HepG2 (cell line): ENCODE results near the gene MYO7B. TPM values are rescaled to one million over a fixed set of nuclear protein-coding genes. Genes with fewer than 3 reads are reported as not detected.

Experiments
- ATAC-seq: fragments of 200-7000 bp; cut with Tn5 transposase; 3 replicates; pipeline ENCODE4 v1.9.1; 2020; ENCODE audit warnings: mild to moderate bottlenecking, moderate library complexity
- BruUV-seq: library from RNA; stranded (reverse); fragments of 400-500 nt; replicated peaks from 2 replicates; lab custom pipeline; 2021; lab: Mats Ljungman, UMichigan
- CTCF ChIA-PET: fragments of 300-600 bp; formaldehyde crosslinking; extraction: SDS; loops from one replicate; lab custom pipeline; 2021; ENCODE audit warnings: low total read pairs, inconsistent platforms, low intra/inter-chr PET ratio; lab: Yijun Ruan, JAX
- POLR2A ChIA-PET: fragments of 350-600 bp; sonication (Branson Sonifier 250); formaldehyde crosslinking; loops from one replicate; lab custom pipeline; 2020; ENCODE audit warnings: antibody characterized with exemption, inconsistent platforms; lab: Yijun Ruan, JAX
- DNase-seq: peaks from one replicate; pipeline ENCODE4 v3.0.0-alpha.2; 2015; ENCODE audit warnings: low spot score
- FAIRE-seq: peaks from 3 replicates; lab custom pipeline; 2011; peaks lifted over from hg19 to GRCh38; lab: Jason Lieb, UNC
- H2AFZ ChIP-seq: one replicate; pipeline ENCODE4 v1.6.1; 2011; ENCODE audit warnings: low read length, inconsistent platforms
- H3K27ac ChIP-seq: fragments of 300-600 bp; 3 replicates; pipeline ENCODE4 v1.8.0; 2011; ENCODE audit warnings: mixed run types, mild to moderate bottlenecking, mixed read lengths, low read length, inconsistent platforms; ENCODE audit not compliant: insufficient read depth; ENCODE audit errors: extremely low read length
- H3K27me3 ChIP-seq, 2 experiments: fragments of 200-600 bp in 1 of 2; 2 replicates in 1 of 2; 3 replicates in 1 of 2; pipeline versions ENCODE4 v1.6.0 to v1.8.0; 2011; ENCODE audit warnings: low read length in 2 of 2, mild to moderate bottlenecking in 2 of 2, moderate library complexity in 2 of 2, inconsistent platforms in 1 of 2; ENCODE audit not compliant: insufficient read depth in 2 of 2, control insufficient read depth in 1 of 2
- H3K36me3 ChIP-seq, 2 experiments: fragments of 200-600 bp in 1 of 2; replicated peaks in 1 of 2; 2 replicates in 1 of 2; 3 replicates in 1 of 2; pipeline versions ENCODE4 v1.5.1 to v1.8.0; 2011; ENCODE audit warnings: low read length in 2 of 2, inconsistent platforms in 1 of 2; ENCODE audit not compliant: insufficient read depth in 2 of 2, control insufficient read depth in 1 of 2
- H3K4me1 ChIP-seq: 2 replicates; pipeline ENCODE4 v1.5.1; 2012; ENCODE audit warnings: low read length, inconsistent platforms; ENCODE audit not compliant: insufficient read depth
- H3K4me2 ChIP-seq: 2 replicates; pipeline ENCODE4 v1.6.0; 2011; ENCODE audit warnings: low read depth, low read length, inconsistent platforms
- H3K4me3 ChIP-seq, 3 experiments: fragments of 200-600 bp in 1 of 3; sonication (generic), shearing (Covaris generic) in 1 of 3; replicated peaks in 1 of 3; 2 replicates each; pipeline ENCODE4 v1.5.1; 2011 to 2016; ENCODE audit warnings: low read length in 3 of 3, inconsistent platforms in 2 of 3, low read depth in 2 of 3, mild to moderate bottlenecking in 2 of 3, control low read depth in 1 of 3, mixed read lengths in 1 of 3; ENCODE audit not compliant: insufficient read depth in 1 of 3
- H3K79me2 ChIP-seq: one replicate; pipeline ENCODE4 v1.6.1; 2011; ENCODE audit warnings: low read length, inconsistent platforms; ENCODE audit not compliant: insufficient read depth
- H3K9ac ChIP-seq: 2 replicates; pipeline ENCODE4 v1.6.0; 2011; ENCODE audit warnings: mild to moderate bottlenecking, low read depth, low read length, inconsistent platforms; ENCODE audit not compliant: insufficient read depth
- H3K9me3 ChIP-seq: 2 replicates; pipeline ENCODE4 v1.5.1; 2012; ENCODE audit warnings: mild to moderate bottlenecking, low read length
- H4K20me1 ChIP-seq: 2 replicates; pipeline ENCODE4 v1.6.0; 2011; ENCODE audit warnings: inconsistent platforms, mild to moderate bottlenecking, low read length, moderate library complexity; ENCODE audit not compliant: insufficient read depth
- ATAD3A ChIP-seq: sonication (generic); formaldehyde crosslinking; IDR thresholded peaks from 2 replicates; pipeline ENCODE4 v1.4.0; 2020; ENCODE audit warnings: missing genetic modification reagents
- FIP1L1 ChIP-seq: fragments of 200-400 bp; formaldehyde crosslinking; IDR thresholded peaks from 2 replicates; pipeline ENCODE4 v1.6.1; 2018; ENCODE audit warnings: low read depth, mild to moderate bottlenecking, low read length, moderate library complexity, borderline replicate concordance; ENCODE audit not compliant: insufficient read depth
- HOXA7 ChIP-seq: sonication (generic); formaldehyde crosslinking; IDR thresholded peaks from 2 replicates; pipeline ENCODE4 v1.8.1; 2022; ENCODE audit warnings: mild to moderate bottlenecking, missing genetic modification reagents, moderate library complexity
- MNT ChIP-seq: fragments of 450-650 bp; IDR thresholded peaks from 2 replicates; pipeline ENCODE4 v1.6.1; 2016
- RBM22 ChIP-seq: fragments of 200-400 bp; formaldehyde crosslinking; optimal IDR thresholded peaks from 2 replicates; pipeline ENCODE3; 2017; ENCODE audit warnings: mild to moderate bottlenecking, low read length, moderate library complexity
- TFDP1 ChIP-seq: IDR thresholded peaks from 2 replicates; pipeline ENCODE4 v1.6.1; 2016; ENCODE audit warnings: missing compliant biosample characterization, missing genetic modification reagents, borderline replicate concordance
- ZNF276 ChIP-seq: sonication (generic); formaldehyde crosslinking; IDR thresholded peaks from 2 replicates; pipeline ENCODE4 v1.4.0; 2020; ENCODE audit warnings: mild to moderate bottlenecking, low read depth, missing genetic modification reagents
- ZNF382 ChIP-seq: sonication (generic); formaldehyde crosslinking; IDR thresholded peaks from 2 replicates; pipeline ENCODE4 v1.5.0; 2020; ENCODE audit warnings: missing genetic modification reagents, mild to moderate bottlenecking, borderline replicate concordance
- WGBS: methylation state at CpG from one replicate; pipeline ENCODE4 v1.1.6; 2017; ENCODE audit warnings: low lambda C conversion rate; 5-methylcytosine and 5-hydroxymethylcytosine counted together
- in situ Hi-C: cut with HindIII; loops from 2 replicates; pipeline ENCODE4 v1.10.0; 2017; ENCODE audit warnings: low pct_unique_long_range_greater_than_20kb; ENCODE audit not compliant: extremely low pct_ligation_motif_present
- intact Hi-C: fragments of 100-400 bp; cut with micrococcal nuclease; formaldehyde crosslinking; loops from one replicate; pipeline ENCODE4 v1.10.0; 2022; ENCODE audit not compliant: unreplicated experiment
- polyA plus RNA-seq, 8 experiments: library from polyadenylated mRNA; depleted of rRNA in 3 of 8; stranded (reverse) in 7 of 8; unstranded in 1 of 8; fragments of >200 nt; fragmentation: Illumina TruSeq in 4 of 8; extraction: Trizol in 4 of 8; gene quantifications; 2 replicates each; pipeline versions ENCODE4 v1.2.1 to v1.2.3, GENCODE V29; 2011 to 2016; ENCODE audit warnings: low read depth in 4 of 8, missing spikeins in 1 of 8, mixed read lengths in 1 of 8; ENCODE audit not compliant: insufficient read depth in 1 of 8
- total RNA-seq, 5 experiments: library from RNA; depleted of rRNA; stranded (reverse); fragments of >200 nt; fragmentation: Illumina TruSeq; extraction: Trizol; gene quantifications; 2 replicates each; pipeline ENCODE4 v1.2.3, GENCODE V29; 2016; ENCODE audit warnings: low read depth in 1 of 5
- TF ChIP-seq, protein P1 (sequence below): sonication (generic); formaldehyde crosslinking; IDR thresholded peaks from 2 replicates; pipeline ENCODE4 v1.8.1; 2023; ENCODE audit warnings: mild to moderate bottlenecking, inconsistent platforms, moderate library complexity, missing genetic modification reagents, borderline replicate concordance

MYO7B gene
- total and polyA plus RNA-seq, 2 of the 13 experiments (the other 11 are each of a cell fraction or from before 2014, with no cell fraction given), result not detected

- in situ Hi-C loops, result no loop called here
- intact Hi-C loops, result no loop called here
- no peaks in the 10 kb centered on the region for H3K9me3 ChIP-seq
- ATAC-seq, result no peak
- ChIA-PET CTCF (no interaction called here), POLR2A (no interaction called here)
- H3K27ac ChIP-seq, result no peak overlapping the region
- no peaks in the 10 kb centered on the region for H4K20me1 ChIP-seq
- H2AFZ ChIP-seq, result no peak overlapping the region
- TF ChIP-seq, protein P1, sequence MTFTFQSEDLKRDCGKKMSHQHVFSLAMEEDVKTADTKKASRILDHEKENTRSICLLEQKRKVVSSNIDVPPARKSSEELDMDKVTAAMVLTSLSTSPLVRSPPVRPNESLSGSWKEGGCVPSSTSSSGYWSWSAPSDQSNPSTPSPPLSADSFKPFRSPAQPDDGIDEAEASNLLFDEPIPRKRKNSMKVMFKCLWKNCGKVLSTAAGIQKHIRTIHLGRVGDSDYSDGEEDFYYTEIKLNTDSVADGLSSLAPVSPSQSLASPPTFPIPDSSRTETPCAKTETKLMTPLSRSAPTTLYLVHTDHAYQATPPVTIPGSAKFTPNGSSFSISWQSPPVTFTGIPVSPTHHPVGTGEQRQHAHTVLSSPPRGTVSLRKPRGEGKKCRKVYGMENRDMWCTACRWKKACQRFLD (CRISPR knock-in tag), result no peak
- no peak for TF ChIP-seq RBM22
- TF ChIP-seq FIP1L1, result no peak
- TF ChIP-seq ZNF276 (CRISPR knock-in tag), result no peak
- no peak for TF ChIP-seq ATAD3A (CRISPR knock-in tag)
- no peak for TF ChIP-seq HOXA7 (CRISPR knock-in tag)
- no peak for TF ChIP-seq MNT
- no peak for TF ChIP-seq ZNF382 (CRISPR knock-in tag)
- no peak for TF ChIP-seq TFDP1 (CRISPR knock-in tag)
- H3K4me3 ChIP-seq, result no peak overlapping the region
- no peaks in the 10 kb centered on the region for H3K79me2 ChIP-seq
- peaks cover 15 to 55% of the 10 kb centered on the region in 2 experiments for H3K27me3 ChIP-seq
- DNase-seq, result no peak
- H3K4me2 ChIP-seq, result no peak overlapping the region
- H3K9ac ChIP-seq, result no peak overlapping the region
- no TSS peak for BruUV-seq
- no peaks in the 10 kb centered on the region for H3K36me3 ChIP-seq
- no peak for FAIRE-seq
- H3K4me1 ChIP-seq, result peaks cover 3% of the 10 kb centered on the region
- WGBS, result 16% methylated on average over 6 of the region's 6 CpGs
These were observed 50.7 kb downstream of the MYO7B start for GRCh38 chr2:127586136-127586535.
